Measurements from ENCODE around the gene JUND.

DNA sequence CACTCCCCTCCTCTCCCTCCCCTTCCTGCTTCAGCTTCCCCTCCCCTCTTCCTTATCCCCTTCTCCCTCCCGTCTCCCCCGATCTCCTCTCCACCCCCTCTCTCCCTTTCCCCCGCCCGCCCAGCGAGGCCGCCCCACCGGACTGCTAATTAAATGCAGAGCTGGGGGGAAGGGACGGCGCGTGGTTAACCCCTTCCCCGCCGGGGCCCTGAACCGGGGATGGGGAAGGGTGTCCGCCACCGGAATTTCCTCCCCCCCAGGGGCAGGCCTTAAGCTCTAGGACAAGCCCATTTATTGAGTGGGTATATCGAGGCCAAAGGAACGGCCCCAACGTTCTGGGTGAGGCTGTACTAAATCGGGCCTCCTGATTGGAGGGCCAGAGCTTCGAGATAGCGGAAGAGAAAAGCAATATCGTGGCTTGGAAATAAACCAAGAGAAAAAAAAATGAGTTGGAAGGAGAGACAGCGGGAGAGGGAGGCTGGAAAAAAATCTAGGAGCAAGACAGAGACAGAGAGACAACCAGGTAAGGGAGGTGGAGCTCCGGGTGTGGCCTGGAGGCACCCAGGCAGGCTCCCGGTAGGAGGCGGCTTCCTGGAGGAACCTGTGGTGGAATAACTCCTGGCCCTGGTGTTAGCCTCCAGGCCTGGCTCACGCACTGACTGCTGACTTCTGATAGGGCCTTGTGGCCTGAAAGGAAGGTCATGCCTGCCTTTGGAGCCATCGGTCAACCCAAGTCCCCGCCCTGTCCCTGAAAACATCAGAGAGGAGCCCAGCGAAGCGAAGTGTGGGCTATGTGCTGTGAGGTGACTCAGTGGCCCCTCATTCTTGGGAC is 11.6 kb upstream of the JUND start:
- TF ChIP-seq, protein P1, sequence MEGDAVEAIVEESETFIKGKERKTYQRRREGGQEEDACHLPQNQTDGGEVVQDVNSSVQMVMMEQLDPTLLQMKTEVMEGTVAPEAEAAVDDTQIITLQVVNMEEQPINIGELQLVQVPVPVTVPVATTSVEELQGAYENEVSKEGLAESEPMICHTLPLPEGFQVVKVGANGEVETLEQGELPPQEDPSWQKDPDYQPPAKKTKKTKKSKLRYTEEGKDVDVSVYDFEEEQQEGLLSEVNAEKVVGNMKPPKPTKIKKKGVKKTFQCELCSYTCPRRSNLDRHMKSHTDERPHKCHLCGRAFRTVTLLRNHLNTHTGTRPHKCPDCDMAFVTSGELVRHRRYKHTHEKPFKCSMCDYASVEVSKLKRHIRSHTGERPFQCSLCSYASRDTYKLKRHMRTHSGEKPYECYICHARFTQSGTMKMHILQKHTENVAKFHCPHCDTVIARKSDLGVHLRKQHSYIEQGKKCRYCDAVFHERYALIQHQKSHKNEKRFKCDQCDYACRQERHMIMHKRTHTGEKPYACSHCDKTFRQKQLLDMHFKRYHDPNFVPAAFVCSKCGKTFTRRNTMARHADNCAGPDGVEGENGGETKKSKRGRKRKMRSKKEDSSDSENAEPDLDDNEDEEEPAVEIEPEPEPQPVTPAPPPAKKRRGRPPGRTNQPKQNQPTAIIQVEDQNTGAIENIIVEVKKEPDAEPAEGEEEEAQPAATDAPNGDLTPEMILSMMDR (IDR thresholded peaks at IDR 0.05; ENCODE audit: insufficient read depth, low read length, poor library complexity, severe bottlenecking): no peak
- TF ChIP-seq EZH2phosphoT487 (conservative IDR thresholded peaks at IDR 0.05; ENCODE audit: low read length): no peak

Data from SU-DHL-6 (cell line).